ENCODE results near the gene PIK3C3. TPM values are rescaled to one million over a fixed set of nuclear protein-coding genes. Genes with fewer than 3 reads are reported as not detected.

PIK3C3 gene
- total RNA-seq, 2 experiments from 2014 or later, result 51.7 to 65.8 TPM

GRCh38 chr18:41973983-41974382, 18.9 kb downstream of the PIK3C3 start:
- DNase-seq, result no peak
- Mint-ChIP-seq H3K9me3 (no peaks in the 10 kb centered on the region), H3K36me3 (peaks cover 26% of the 10 kb centered on the region), H3K27ac (no peak overlapping the region), H3K4me1 (peaks cover 24% of the 10 kb centered on the region), H3K27me3 (no peaks in the 10 kb centered on the region), H3K4me3 (no peak overlapping the region)
- ATAC-seq (ENCODE audit: low read depth), result no peak
- POLR2A ChIA-PET, result no interaction called here

GRCh38 chr18:41974796-41975201, 19.8 kb downstream of the PIK3C3 start:
- H3K27ac Mint-ChIP-seq, result peak overlapping the region; percentile 35
- DNase-seq (no peak), ATAC-seq (ENCODE audit: low read depth) (peak; percentile 42)
- H3K27me3 Mint-ChIP-seq, result no peaks in the 10 kb centered on the region
- H3K36me3 Mint-ChIP-seq, result peaks cover 26% of the 10 kb centered on the region
- POLR2A ChIA-PET, result no interaction called here
- peaks cover 24% of the 10 kb centered on the region for H3K4me1 Mint-ChIP-seq
- no peaks in the 10 kb centered on the region for H3K9me3 Mint-ChIP-seq
- peak overlapping the region; percentile 42 for H3K4me3 Mint-ChIP-seq

- peaks cover 23% of the 10 kb centered on the region for H3K36me3 Mint-ChIP-seq
- DNase-seq (no peak), ATAC-seq (ENCODE audit: low read depth) (no peak)
- H3K9me3 Mint-ChIP-seq, result no peaks in the 10 kb centered on the region
- H3K4me3 Mint-ChIP-seq, result no peak overlapping the region
- POLR2A ChIA-PET, result no interaction called here
- H3K27me3 Mint-ChIP-seq, result no peaks in the 10 kb centered on the region
- H3K4me1 Mint-ChIP-seq, result peaks cover 22% of the 10 kb centered on the region
- H3K27ac Mint-ChIP-seq, result no peak overlapping the region
These were observed 20.2 kb downstream of the PIK3C3 start for GRCh38 chr18:41975284-41975683.

GRCh38 chr18:41977233-41977632, 22.2 kb downstream of the PIK3C3 start:
- POLR2A ChIA-PET, result no interaction called here
- H3K9me3 Mint-ChIP-seq, result no peaks in the 10 kb centered on the region
- no peak overlapping the region for H3K27ac Mint-ChIP-seq
- H3K27me3 Mint-ChIP-seq, result no peaks in the 10 kb centered on the region
- H3K4me1 Mint-ChIP-seq, result peaks cover 23% of the 10 kb centered on the region
- H3K4me3 Mint-ChIP-seq, result no peak overlapping the region
- ATAC-seq (ENCODE audit: low read depth), result peak; percentile 22
- H3K36me3 Mint-ChIP-seq, result peaks cover 18% of the 10 kb centered on the region
- DNase-seq, result no peak

GRCh38 chr18:41982942-41983660, 28.1 kb downstream of the PIK3C3 start:
- H3K9me3 Mint-ChIP-seq, result no peaks in the 10 kb centered on the region
- H3K27ac Mint-ChIP-seq, result no peak overlapping the region
- ATAC-seq (ENCODE audit: low read depth), result peak; percentile 54
- DNase-seq, result no peak
- peaks cover 10% of the 10 kb centered on the region for H3K4me1 Mint-ChIP-seq
- H3K27me3 Mint-ChIP-seq, result no peaks in the 10 kb centered on the region
- H3K36me3 Mint-ChIP-seq, result peaks cover 12% of the 10 kb centered on the region
- POLR2A ChIA-PET, result interaction anchor here (1.2 kb wide), 1 partner anchor 28 kb away, joined by 3 read pairs; the partner anchor contains the start of gene PIK3C3
- no peak overlapping the region for H3K4me3 Mint-ChIP-seq

GRCh38 chr18:41985914-41986313, 30.9 kb downstream of the PIK3C3 start:
- H3K36me3 Mint-ChIP-seq, result peaks cover 13% of the 10 kb centered on the region
- H3K4me1 Mint-ChIP-seq, result peaks cover 10% of the 10 kb centered on the region
- POLR2A ChIA-PET, result no interaction called here
- no peak overlapping the region for H3K27ac Mint-ChIP-seq
- H3K9me3 Mint-ChIP-seq, result no peaks in the 10 kb centered on the region
- DNase-seq (no peak), ATAC-seq (ENCODE audit: low read depth) (no peak)
- H3K4me3 Mint-ChIP-seq, result no peak overlapping the region
- H3K27me3 Mint-ChIP-seq, result no peaks in the 10 kb centered on the region

- DNase-seq (no peak), ATAC-seq (ENCODE audit: low read depth) (no peak)
- no peaks in the 10 kb centered on the region for H3K9me3 Mint-ChIP-seq
- POLR2A ChIA-PET, result no interaction called here
- H3K27ac Mint-ChIP-seq, result no peak overlapping the region
- no peak overlapping the region for H3K4me3 Mint-ChIP-seq
- H3K36me3 Mint-ChIP-seq, result peaks cover 30% of the 10 kb centered on the region
- H3K4me1 Mint-ChIP-seq, result no peaks in the 10 kb centered on the region
- no peaks in the 10 kb centered on the region for H3K27me3 Mint-ChIP-seq
These were observed 34.5 kb downstream of the PIK3C3 start for GRCh38 chr18:41989508-41989907.

- DNase-seq, result no peak
- Mint-ChIP-seq H3K36me3 (peaks cover 29% of the 10 kb centered on the region), H3K27ac (no peak overlapping the region), H3K4me1 (no peaks in the 10 kb centered on the region), H3K27me3 (no peaks in the 10 kb centered on the region), H3K9me3 (no peaks in the 10 kb centered on the region), H3K4me3 (no peak overlapping the region)
- no peak for ATAC-seq (ENCODE audit: low read depth)
- POLR2A ChIA-PET, result no interaction called here
These were observed 37.0 kb downstream of the PIK3C3 start for GRCh38 chr18:41992066-41992465.

- DNase-seq (no peak), ATAC-seq (ENCODE audit: low read depth) (no peak)
- POLR2A ChIA-PET, result no interaction called here
- Mint-ChIP-seq H3K36me3 (peaks cover 32% of the 10 kb centered on the region), H3K4me1 (no peaks in the 10 kb centered on the region), H3K27me3 (no peaks in the 10 kb centered on the region), H3K4me3 (no peak overlapping the region), H3K9me3 (no peaks in the 10 kb centered on the region), H3K27ac (no peak overlapping the region)
These were observed 37.7 kb downstream of the PIK3C3 start for GRCh38 chr18:41992703-41993102.

GRCh38 chr18:41993151-41993550, 38.1 kb downstream of the PIK3C3 start:
- POLR2A ChIA-PET, result no interaction called here
- no peaks in the 10 kb centered on the region for H3K4me1 Mint-ChIP-seq

GRCh38 chr18:41996020-41996419, 41.0 kb downstream of the PIK3C3 start:
- peaks cover 2% of the 10 kb centered on the region for H3K9me3 Mint-ChIP-seq
- H3K4me1 Mint-ChIP-seq, result no peaks in the 10 kb centered on the region
- H3K4me3 Mint-ChIP-seq, result no peak overlapping the region
- no peaks in the 10 kb centered on the region for H3K27me3 Mint-ChIP-seq
- ATAC-seq (ENCODE audit: low read depth) (no peak), DNase-seq (no peak)
- POLR2A ChIA-PET, result no interaction called here
- peaks cover 48% of the 10 kb centered on the region for H3K36me3 Mint-ChIP-seq
- no peak overlapping the region for H3K27ac Mint-ChIP-seq

More at GRCh38 chr18:41993151-41993550, 38.1 kb downstream of the PIK3C3 start:
- ATAC-seq (ENCODE audit: low read depth) (no peak), DNase-seq (no peak)
- no peaks in the 10 kb centered on the region for H3K27me3 Mint-ChIP-seq
- no peaks in the 10 kb centered on the region for H3K9me3 Mint-ChIP-seq
- no peak overlapping the region for H3K27ac Mint-ChIP-seq
- peaks cover 33% of the 10 kb centered on the region for H3K36me3 Mint-ChIP-seq
- no peak overlapping the region for H3K4me3 Mint-ChIP-seq

GRCh38 chr18:41999751-42000150, 44.7 kb downstream of the PIK3C3 start:
- H3K27ac Mint-ChIP-seq, result no peak overlapping the region
- H3K4me1 Mint-ChIP-seq, result no peaks in the 10 kb centered on the region
- POLR2A ChIA-PET, result no interaction called here
- peaks cover 2% of the 10 kb centered on the region for H3K9me3 Mint-ChIP-seq
- ATAC-seq (ENCODE audit: low read depth), result no peak
- H3K36me3 Mint-ChIP-seq, result peaks cover 53% of the 10 kb centered on the region
- H3K27me3 Mint-ChIP-seq, result no peaks in the 10 kb centered on the region
- H3K4me3 Mint-ChIP-seq, result no peak overlapping the region
- DNase-seq, result no peak

- Mint-ChIP-seq H3K36me3 (peaks cover 52% of the 10 kb centered on the region), H3K4me1 (no peaks in the 10 kb centered on the region), H3K27ac (no peak overlapping the region), H3K4me3 (no peak overlapping the region), H3K27me3 (no peaks in the 10 kb centered on the region), H3K9me3 (peaks cover 2% of the 10 kb centered on the region)
- POLR2A ChIA-PET, result no interaction called here
- DNase-seq, result no peak
- no peak for ATAC-seq (ENCODE audit: low read depth)
These were observed 46.8 kb downstream of the PIK3C3 start for GRCh38 chr18:42001801-42002200.

GRCh38 chr18:42004653-42005052, 49.6 kb downstream of the PIK3C3 start:
- ATAC-seq (ENCODE audit: low read depth) (no peak), DNase-seq (no peak)
- H3K27me3 Mint-ChIP-seq, result no peaks in the 10 kb centered on the region
- no peak overlapping the region for H3K27ac Mint-ChIP-seq
- peaks cover 43% of the 10 kb centered on the region for H3K36me3 Mint-ChIP-seq
- POLR2A ChIA-PET, result no interaction called here
- no peaks in the 10 kb centered on the region for H3K4me1 Mint-ChIP-seq
- no peak overlapping the region for H3K4me3 Mint-ChIP-seq
- peaks cover 2% of the 10 kb centered on the region for H3K9me3 Mint-ChIP-seq

All from activated naive CD8-positive, alpha-beta T cell treated with anti-CD3 and anti-CD28 coated beads, Interleukin-2, amount 10 ng/mL, durations not matched to agents 7 days and 5 days (primary cell).